ENCODE results near the gene ATP9A. TPM values are rescaled to one million over a fixed set of nuclear protein-coding genes. Genes with fewer than 3 reads are reported as not detected.

ATP9A gene
- total and polyA plus RNA-seq, 4 donors: 2.4 to 16.7 (median 9.9) TPM

DNA sequence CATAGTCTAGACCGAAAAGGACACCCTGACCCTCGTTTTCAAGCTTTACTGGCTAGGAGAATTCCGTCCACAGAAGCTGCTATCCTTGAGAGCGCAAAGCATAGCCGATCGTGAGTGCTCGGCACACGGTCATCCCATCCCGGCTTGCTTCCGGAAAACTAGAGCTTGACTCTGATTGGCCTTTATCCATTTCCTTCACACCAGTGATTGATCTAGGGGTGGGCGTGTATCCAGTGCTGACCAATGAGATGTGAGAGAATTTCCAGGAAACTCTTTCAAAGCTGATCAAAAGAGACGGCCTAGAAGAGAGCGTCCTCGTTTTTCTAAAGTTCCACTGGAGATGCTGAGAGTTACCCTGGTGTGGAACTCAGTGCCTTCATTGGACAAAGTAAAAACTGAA lies 184.7 kb downstream of the ATP9A start:
- Histone ChIP-seq H3K4me1 (ENCODE audit: control insufficient read depth in 4 of 4, insufficient read depth in 4 of 4, low read length in 3 of 4) (no peaks in the 10 kb centered on the region), H3K27me3 (ENCODE audit: control insufficient read depth in 4 of 4, insufficient read depth in 4 of 4, low read length in 3 of 4) (no peaks in the 10 kb centered on the region), H3K9ac (ENCODE audit: low read depth in 1 of 2, low read length in 2 of 2) (no peak overlapping the region), H3K36me3 (ENCODE audit: control insufficient read depth in 4 of 4, insufficient read depth in 3 of 4, low read depth in 1 of 4, low read length in 3 of 4) (no peaks in the 10 kb centered on the region), H3K9me3 (ENCODE audit: control insufficient read depth in 4 of 4, low read length in 3 of 4) (no peaks in the 10 kb centered on the region), H3K27ac (ENCODE audit: low read depth in 1 of 2, low read length in 2 of 2) (no peak overlapping the region), H3K4me3 (ENCODE audit: low read depth in 1 of 3, low read length in 3 of 3) (no peak overlapping the region)
- TF ChIP-seq, protein P1, sequence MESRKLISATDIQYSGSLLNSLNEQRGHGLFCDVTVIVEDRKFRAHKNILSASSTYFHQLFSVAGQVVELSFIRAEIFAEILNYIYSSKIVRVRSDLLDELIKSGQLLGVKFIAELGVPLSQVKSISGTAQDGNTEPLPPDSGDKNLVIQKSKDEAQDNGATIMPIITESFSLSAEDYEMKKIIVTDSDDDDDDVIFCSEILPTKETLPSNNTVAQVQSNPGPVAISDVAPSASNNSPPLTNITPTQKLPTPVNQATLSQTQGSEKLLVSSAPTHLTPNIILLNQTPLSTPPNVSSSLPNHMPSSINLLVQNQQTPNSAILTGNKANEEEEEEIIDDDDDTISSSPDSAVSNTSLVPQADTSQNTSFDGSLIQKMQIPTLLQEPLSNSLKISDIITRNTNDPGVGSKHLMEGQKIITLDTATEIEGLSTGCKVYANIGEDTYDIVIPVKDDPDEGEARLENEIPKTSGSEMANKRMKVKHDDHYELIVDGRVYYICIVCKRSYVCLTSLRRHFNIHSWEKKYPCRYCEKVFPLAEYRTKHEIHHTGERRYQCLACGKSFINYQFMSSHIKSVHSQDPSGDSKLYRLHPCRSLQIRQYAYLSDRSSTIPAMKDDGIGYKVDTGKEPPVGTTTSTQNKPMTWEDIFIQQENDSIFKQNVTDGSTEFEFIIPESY (IDR thresholded peaks at IDR 0.05): no peak
- no peak for TF ChIP-seq RXRA (IDR thresholded peaks at IDR 0.05)
- no peak for TF ChIP-seq HNF4A (conservative IDR thresholded peaks at IDR 0.05)
- no peak for TF ChIP-seq GABPA (IDR thresholded peaks at IDR 0.05 in 1 of 2, conservative IDR thresholded peaks at IDR 0.05 in 1 of 2)
- TF ChIP-seq HNF4G (IDR thresholded peaks at IDR 0.05): no peak
- no peak for TF ChIP-seq RAD21 (IDR thresholded peaks at IDR 0.05)
- TF ChIP-seq YY1 (IDR thresholded peaks at IDR 0.05): no peak
- TF ChIP-seq FOXA2 (IDR thresholded peaks at IDR 0.05): no peak
- TF ChIP-seq, protein P2, sequence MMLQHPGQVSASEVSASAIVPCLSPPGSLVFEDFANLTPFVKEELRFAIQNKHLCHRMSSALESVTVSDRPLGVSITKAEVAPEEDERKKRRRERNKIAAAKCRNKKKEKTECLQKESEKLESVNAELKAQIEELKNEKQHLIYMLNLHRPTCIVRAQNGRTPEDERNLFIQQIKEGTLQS (IDR thresholded peaks at IDR 0.05): no peak
- TF ChIP-seq FOXA1 (IDR thresholded peaks at IDR 0.05): no peak
- TF ChIP-seq EGR1 (IDR thresholded peaks at IDR 0.05; ENCODE audit: low read depth in 2 of 2): no peak
- TF ChIP-seq NR2F2 (IDR thresholded peaks at IDR 0.05): no peak
- no peak for DNase-seq (ENCODE audit: low spot score)
- WGBS: 94% methylated on average over 14 of the region's 14 CpGs

DNA sequence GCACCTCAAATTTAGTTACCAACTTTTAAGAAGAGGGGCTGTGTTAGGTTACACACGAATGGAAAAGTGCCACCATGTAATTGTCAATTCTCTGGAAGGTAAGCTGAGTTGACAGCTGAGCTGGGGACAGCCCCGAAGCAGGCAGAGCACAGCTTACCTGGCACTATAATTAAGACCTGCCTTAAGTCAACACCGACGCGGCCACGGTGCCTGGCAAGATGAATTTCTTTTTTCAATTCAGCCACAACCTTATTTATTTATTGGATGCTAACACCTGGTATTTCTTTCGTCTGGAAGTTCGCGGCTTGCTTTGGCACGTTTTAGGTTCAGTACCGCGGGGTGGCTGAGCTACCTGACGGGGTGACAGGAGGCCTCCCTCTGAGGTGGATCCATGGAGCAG lies 185.1 kb downstream of the ATP9A start:
- DNase-seq (ENCODE audit: low spot score): no peak
- TF ChIP-seq, protein P3, sequence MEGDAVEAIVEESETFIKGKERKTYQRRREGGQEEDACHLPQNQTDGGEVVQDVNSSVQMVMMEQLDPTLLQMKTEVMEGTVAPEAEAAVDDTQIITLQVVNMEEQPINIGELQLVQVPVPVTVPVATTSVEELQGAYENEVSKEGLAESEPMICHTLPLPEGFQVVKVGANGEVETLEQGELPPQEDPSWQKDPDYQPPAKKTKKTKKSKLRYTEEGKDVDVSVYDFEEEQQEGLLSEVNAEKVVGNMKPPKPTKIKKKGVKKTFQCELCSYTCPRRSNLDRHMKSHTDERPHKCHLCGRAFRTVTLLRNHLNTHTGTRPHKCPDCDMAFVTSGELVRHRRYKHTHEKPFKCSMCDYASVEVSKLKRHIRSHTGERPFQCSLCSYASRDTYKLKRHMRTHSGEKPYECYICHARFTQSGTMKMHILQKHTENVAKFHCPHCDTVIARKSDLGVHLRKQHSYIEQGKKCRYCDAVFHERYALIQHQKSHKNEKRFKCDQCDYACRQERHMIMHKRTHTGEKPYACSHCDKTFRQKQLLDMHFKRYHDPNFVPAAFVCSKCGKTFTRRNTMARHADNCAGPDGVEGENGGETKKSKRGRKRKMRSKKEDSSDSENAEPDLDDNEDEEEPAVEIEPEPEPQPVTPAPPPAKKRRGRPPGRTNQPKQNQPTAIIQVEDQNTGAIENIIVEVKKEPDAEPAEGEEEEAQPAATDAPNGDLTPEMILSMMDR (IDR thresholded peaks at IDR 0.05; ENCODE audit: low read depth, low read length, missing input control): no peak
- TF ChIP-seq, protein P2 (IDR thresholded peaks at IDR 0.05): no peak
- no peak for TF ChIP-seq GABPA (IDR thresholded peaks at IDR 0.05 in 1 of 2, conservative IDR thresholded peaks at IDR 0.05 in 1 of 2)
- TF ChIP-seq HNF4G (IDR thresholded peaks at IDR 0.05): no peak
- TF ChIP-seq FOXA2 (IDR thresholded peaks at IDR 0.05): no peak
- TF ChIP-seq RXRA (IDR thresholded peaks at IDR 0.05): no peak
- TF ChIP-seq, protein P4, sequence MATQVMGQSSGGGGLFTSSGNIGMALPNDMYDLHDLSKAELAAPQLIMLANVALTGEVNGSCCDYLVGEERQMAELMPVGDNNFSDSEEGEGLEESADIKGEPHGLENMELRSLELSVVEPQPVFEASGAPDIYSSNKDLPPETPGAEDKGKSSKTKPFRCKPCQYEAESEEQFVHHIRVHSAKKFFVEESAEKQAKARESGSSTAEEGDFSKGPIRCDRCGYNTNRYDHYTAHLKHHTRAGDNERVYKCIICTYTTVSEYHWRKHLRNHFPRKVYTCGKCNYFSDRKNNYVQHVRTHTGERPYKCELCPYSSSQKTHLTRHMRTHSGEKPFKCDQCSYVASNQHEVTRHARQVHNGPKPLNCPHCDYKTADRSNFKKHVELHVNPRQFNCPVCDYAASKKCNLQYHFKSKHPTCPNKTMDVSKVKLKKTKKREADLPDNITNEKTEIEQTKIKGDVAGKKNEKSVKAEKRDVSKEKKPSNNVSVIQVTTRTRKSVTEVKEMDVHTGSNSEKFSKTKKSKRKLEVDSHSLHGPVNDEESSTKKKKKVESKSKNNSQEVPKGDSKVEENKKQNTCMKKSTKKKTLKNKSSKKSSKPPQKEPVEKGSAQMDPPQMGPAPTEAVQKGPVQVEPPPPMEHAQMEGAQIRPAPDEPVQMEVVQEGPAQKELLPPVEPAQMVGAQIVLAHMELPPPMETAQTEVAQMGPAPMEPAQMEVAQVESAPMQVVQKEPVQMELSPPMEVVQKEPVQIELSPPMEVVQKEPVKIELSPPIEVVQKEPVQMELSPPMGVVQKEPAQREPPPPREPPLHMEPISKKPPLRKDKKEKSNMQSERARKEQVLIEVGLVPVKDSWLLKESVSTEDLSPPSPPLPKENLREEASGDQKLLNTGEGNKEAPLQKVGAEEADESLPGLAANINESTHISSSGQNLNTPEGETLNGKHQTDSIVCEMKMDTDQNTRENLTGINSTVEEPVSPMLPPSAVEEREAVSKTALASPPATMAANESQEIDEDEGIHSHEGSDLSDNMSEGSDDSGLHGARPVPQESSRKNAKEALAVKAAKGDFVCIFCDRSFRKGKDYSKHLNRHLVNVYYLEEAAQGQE (IDR thresholded peaks at IDR 0.05): no peak
- TF ChIP-seq, protein P1 (IDR thresholded peaks at IDR 0.05): no peak
- TF ChIP-seq HNF4A (conservative IDR thresholded peaks at IDR 0.05): no peak
- TF ChIP-seq YY1 (IDR thresholded peaks at IDR 0.05): no peak
- no peak for TF ChIP-seq EGR1 (IDR thresholded peaks at IDR 0.05; ENCODE audit: low read depth in 2 of 2)
- no peak for TF ChIP-seq JUND (IDR thresholded peaks at IDR 0.05)
- no peak for TF ChIP-seq SP1 (IDR thresholded peaks at IDR 0.05)
- TF ChIP-seq, protein P5, sequence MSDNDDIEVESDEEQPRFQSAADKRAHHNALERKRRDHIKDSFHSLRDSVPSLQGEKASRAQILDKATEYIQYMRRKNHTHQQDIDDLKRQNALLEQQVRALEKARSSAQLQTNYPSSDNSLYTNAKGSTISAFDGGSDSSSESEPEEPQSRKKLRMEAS (IDR thresholded peaks at IDR 0.05): no peak
- TF ChIP-seq NR2F2 (IDR thresholded peaks at IDR 0.05): no peak
- no peak for TF ChIP-seq FOXA1 (IDR thresholded peaks at IDR 0.05)
- Histone ChIP-seq H3K9me3 (ENCODE audit: control insufficient read depth in 4 of 4, low read length in 3 of 4) (no peaks in the 10 kb centered on the region), H3K36me3 (ENCODE audit: control insufficient read depth in 4 of 4, insufficient read depth in 3 of 4, low read depth in 1 of 4, low read length in 3 of 4) (no peaks in the 10 kb centered on the region), H3K4me1 (ENCODE audit: control insufficient read depth in 4 of 4, insufficient read depth in 4 of 4, low read length in 3 of 4) (no peaks in the 10 kb centered on the region), H3K27ac (ENCODE audit: low read depth in 1 of 2, low read length in 2 of 2) (no peak overlapping the region), H3K27me3 (ENCODE audit: control insufficient read depth in 4 of 4, insufficient read depth in 4 of 4, low read length in 3 of 4) (no peaks in the 10 kb centered on the region), H3K4me3 (ENCODE audit: low read depth in 1 of 3, low read length in 3 of 3) (no peak overlapping the region), H3K9ac (ENCODE audit: low read depth in 1 of 2, low read length in 2 of 2) (no peak overlapping the region)
- WGBS: 85% methylated on average over 13 of the region's 13 CpGs

All from liver (tissue), 9 donors.